Right renal cortex interstitium (tissue), 3 donors: Measurements from ENCODE around the gene NIFK. TPM values are rescaled to one million over a fixed set of nuclear protein-coding genes. Genes with fewer than 3 reads are reported as not detected.
"Not testable (repeated sequence)": the region's sequence is repeated elsewhere in the genome, so short reads cannot be mapped to it uniquely, and the experiment has no call there.

Source experiments
- DNase-seq, 3 donors: peaks; one replicate each; pipeline ENCODE4 v3.0.0-alpha.2; 2013; ENCODE audit warnings: low read depth in 3 of 3, low spot score in 2 of 3
- polyA plus RNA-seq, 3 donors: library from polyadenylated mRNA; unstranded; fragments of 120-200 nt; gene quantifications; one replicate each; pipeline ENCODE4 v1.2.1, GENCODE V29; 2013; ENCODE audit not compliant: insufficient read length in 3 of 3

Gene NIFK
- polyA plus RNA-seq, 3 donors = 64.2 to 73.6 (median 70.1) TPM

DNA sequence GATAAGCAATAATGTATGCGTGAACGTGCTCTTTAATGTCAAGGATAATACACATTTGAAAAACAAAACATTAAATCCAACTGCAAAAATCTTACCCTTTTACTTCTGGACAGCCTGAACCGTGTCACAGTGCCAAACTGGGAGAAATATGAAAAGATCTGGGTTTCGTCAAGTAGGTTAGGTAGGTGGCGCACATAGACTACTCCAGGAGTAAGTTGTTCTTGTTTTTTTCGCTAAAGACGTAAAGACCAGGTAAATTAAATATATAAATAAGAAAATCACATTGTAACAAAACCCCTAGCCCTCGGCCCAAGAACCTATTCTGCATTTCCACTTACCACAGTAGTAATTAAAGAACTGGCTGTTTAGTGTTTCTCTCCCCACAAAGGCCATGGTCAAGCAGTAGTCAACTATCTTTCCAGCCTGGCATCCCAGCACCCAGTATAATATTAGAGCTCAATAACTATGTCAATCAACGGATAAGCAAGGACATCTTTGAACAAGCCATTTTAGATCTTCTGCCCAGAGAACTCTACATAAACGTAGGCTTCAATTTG, 1.1 kb downstream of the NIFK start:
- DNase-seq = no peak

DNA sequence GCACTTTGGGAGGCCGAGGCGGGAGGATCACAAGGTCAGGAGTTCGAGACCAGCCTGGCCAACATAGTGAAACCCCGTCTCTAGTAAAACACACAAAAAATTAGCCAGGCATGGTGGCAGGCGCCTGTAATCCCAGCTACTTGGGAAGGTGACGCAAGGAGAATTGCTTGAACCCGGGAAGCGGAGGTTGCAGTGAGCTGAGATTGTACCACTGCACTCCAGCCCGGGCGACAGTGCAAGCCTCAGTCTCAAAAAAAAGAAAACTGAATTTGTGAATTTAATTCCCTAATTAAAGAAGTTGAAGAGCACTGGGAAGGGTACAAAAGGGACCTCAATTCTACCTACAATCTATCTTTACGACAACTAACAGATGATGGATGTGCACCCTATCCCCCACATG, 2.1 kb downstream of the NIFK start:
- DNase-seq = not testable (repeated sequence)

GRCh38 chr2:121731366-121731765, 5.3 kb downstream of the NIFK start:
- DNase-seq = no peak

DNA sequence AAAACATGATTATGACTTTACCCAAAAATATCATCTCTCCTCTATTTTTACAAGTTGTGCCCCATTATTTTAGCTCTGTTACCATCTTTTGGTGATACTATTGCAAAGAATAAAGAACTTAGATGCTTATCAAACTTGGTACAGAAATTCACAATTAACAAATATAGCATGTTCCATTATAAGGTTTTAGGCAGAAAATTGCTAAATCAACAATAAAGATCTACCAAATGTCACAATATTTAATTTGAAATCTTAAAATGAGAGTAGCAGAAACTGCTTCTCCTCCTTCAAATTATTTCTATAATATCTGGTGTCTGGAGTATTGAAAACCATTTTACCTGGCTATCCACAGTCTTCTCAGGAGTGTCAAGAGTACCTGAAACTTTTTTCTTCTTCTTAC, 8.7 kb downstream of the NIFK start:
- DNase-seq = no peak

DNA sequence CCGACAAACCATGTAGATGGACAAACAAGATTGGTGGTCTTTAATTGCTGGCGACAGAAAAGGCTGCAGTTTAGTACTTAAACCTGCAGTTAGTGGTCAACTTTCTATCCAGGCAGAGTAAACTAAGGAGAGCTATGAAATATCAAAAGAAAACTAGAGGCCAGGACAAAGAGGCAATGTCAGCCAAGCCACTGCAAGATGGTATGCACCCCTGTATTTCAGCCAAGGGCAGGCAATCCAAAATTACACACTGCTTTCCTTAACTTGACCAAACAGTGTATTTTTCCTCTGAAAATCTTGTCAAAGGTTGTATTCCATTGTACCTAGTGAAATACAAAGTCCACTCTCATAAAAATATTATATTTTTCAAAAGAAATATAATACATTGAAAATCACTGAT, 9.3 kb downstream of the NIFK start:
- DNase-seq = no peak

DNA sequence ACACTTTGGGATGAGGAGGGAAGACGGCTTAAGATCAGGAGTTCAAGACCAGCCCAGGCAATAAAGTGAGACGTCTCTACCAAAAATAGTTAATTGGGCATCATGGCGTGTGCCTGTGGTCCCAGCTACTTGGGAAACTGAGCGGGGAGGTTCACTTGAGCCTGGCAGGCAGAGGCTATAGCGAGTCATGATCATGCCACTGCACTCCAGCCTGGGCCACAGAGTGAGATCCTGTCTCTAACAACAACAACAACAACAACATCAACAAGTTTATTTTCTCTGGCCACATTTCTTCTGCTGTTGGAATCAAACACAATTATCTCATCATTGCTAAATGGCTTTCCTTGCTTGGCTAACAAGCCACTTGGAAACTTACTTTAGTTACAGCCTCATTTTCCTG, 13.4 kb downstream of the NIFK start:
- no peak for DNase-seq

DNA sequence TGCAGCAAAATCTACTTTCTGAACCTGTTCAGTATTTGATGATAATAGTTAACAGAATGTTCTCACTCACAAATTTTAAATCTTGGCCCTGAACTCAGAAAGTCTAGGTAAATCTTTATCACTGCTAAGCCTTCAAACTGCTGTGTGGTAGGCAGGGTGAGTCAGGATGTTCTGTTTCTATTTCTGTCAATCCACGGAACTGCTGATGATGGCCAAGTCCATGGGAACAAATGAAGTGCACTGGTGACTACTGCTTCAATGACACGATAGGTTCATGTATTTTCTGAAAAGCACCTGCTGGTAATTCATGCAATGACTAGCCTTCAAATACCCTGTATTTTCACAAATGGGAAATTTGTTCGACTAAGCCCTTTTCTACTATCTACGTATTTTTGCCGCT, 14.2 kb downstream of the NIFK start:
- no peak for DNase-seq

GRCh38 chr2:121721926-121722325, 14.7 kb downstream of the NIFK start:
- no peak for DNase-seq

- DNase-seq = no peak
Measured at GRCh38 chr2:121717529-121717928, 19.1 kb downstream of the NIFK start.

- no peak for DNase-seq
Measured at GRCh38 chr2:121716126-121716525, 20.5 kb downstream of the NIFK start.

DNA sequence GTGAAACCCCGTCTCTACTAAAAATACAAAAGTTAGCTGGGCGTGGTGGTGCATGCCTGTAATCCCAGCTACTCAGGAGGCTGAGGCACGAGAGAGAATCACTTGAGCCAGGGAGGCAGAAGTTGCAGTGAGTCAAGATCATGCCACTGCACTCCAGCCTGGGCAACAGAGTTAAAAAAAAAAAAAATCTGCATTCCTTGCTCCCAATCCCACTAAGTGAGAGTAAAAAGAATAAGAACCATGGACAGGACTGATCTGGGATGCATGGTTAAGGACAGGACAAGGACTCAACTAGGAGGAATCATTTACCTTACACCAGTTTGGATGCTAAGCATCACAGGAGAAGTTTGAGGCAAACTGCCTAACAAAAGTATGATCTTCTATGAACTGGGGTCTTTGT, 25.2 kb downstream of the NIFK start:
- not testable (repeated sequence) for DNase-seq

- no peak for DNase-seq
Measured at GRCh38 chr2:121710470-121711170, 26.1 kb downstream of the NIFK start.

DNA sequence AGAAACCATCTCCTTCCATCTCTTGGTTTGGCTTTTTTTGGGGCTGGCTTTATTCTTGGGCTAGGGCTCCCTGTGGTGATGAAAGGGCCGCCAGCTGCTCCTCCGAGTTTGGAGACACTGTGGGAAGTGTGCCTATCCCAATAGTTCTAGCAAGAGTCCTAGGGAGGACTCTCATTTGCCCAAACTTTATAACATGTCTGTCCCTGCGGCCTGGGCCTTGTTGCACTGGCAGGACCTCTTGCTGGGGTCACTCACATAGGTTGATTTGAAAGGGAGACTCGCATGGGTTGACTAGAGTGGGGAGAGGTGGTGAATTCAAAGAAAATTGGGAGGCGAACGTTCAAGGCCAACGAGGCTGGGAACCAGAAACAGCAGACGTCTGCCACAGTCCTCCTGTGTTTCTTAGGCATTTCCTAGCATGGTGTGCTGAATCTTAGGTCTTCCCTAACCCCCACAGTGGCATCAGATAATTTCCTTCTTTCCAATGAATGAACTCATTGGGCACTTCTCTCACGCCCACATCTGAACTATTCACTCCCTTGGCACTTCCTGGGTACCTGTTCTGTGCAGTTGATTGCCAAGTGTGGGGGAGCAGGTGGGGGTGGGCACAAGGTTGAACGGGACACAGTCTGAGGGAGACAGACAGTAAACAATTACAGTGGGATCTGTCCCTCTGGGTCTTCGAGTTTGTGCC, 26.8 kb downstream of the NIFK start:
- DNase-seq = no peak

DNA sequence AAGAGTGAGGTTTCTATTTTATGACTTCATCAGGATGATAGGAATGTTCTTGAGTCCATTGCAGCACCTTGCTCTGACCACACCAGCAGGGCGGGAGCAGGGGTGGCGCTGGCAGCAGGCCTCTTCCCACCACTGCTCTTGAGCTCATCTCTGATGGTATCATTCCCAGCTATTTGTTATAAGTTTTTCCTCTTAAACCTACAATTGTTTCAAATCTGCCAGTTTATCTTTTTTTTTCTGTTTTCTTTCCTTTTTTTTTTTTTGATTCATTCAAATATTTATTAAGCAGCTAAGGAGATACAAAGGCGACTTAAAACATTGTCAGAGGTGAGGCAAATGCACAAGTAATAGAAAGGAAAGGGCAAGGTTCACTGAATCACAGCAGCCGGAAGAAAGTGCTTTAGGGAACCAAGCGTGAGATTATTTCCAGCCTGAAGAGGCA, 28.7 kb downstream of the NIFK start:
- no peak for DNase-seq

GRCh38 chr2:121707344-121707919, 29.2 kb downstream of the NIFK start:
- DNase-seq = peak in 2 of 3 donors; percentile 49 to 61

DNA sequence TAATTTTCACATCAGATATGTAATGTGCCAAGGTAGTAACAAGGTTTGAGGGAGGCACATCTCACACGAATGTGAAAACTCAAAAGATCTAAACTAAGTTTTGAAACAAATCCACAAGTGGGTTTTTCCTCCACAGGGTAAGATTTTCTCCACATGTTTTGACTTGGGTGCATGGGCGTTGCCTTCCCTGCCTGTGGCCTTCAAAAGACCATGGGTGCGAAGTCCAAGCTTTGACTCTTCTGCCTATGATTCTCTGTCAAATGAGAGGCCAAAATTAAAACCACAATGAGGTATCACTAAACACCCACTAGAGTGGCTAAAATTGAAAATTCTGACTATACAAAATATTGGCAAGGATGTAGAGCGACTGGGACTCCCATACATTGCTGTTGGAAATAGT, 30.7 kb downstream of the NIFK start:
- DNase-seq = no peak

GRCh38 chr2:121705390-121705789, 31.3 kb downstream of the NIFK start:
- DNase-seq = no peak

DNA sequence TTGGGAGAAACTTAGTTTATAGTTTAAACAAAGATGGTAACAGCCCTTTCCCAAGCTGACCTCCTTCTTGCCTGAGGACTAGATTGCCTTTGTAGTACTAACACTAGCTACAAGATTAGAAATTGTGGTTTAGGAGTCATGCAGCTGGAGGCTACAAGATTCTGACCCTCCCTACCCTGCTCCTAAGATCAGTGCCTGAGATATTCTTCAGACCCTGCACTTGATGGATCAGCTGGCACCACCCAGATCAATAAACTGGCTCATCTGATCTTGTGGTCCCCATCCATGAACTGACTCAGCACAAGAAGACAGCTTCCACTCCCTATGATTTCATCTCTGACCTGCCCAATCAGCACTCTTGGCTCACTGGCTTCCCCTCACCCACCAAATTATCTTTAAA, 34.9 kb downstream of the NIFK start:
- DNase-seq = not testable (repeated sequence)

DNA sequence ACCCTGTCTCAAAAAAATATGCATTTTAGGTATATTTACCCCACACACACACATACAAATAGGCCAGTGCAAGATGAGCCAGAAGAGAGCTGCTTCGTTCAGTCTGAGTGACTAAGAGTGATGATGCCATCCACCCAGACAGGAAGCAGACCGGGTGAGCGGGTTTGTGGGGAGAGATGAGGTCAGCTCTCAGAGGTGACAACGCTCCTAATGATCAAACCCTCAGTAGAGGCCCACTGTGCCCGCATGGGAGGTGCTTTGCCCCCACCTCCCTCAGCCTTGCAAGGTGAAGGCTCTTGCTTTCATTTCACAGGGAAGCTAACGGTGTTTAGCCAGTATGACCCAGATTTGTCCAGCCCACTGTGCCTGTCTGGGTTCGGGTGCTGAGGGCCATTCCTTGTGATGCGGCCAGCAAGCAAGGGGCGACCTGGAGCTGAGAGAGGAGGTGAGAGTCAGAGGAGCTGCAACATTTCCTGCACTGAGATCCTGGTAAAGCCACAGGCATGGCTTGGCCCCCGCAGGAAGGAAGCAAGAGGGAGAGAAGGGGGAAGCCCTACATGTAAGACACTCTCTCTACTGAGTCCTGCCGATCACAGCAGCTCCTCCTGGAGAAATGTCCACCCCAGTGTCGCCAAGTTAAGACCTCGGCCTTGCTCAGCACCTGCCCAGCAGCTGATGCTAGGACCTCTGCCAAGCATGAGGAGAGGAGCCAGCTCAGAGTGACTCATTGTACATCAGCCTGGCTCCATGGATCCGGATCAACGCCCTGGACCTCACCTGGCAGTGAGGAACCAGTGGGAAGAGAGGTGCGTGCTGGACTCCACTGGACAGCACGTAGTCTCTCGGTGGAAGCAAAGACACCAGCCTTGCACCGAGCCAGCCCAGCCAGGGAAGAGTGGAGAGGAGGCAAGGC, 37.0 kb downstream of the NIFK start:
- DNase-seq = no peak

GRCh38 chr2:121698318-121698930, 38.3 kb downstream of the NIFK start:
- DNase-seq = no peak
